ENCODE data around the gene CABLES2. TPM values are rescaled to one million over a fixed set of nuclear protein-coding genes. Genes with fewer than 3 reads are reported as not detected.

The CABLES2 gene
- total RNA-seq, 1 donor, result 1.8 TPM

GRCh38 chr20:62398120-62398821, 8.8 kb downstream of the CABLES2 start:
- Histone ChIP-seq H2AFZ (ENCODE audit: low read length) (no peak overlapping the region), H3K79me2 (ENCODE audit: insufficient read depth, low read length) (no peaks in the 10 kb centered on the region), H3K27me3 (ENCODE audit: insufficient read depth, low read length) (no peaks in the 10 kb centered on the region), H3K9me3 (ENCODE audit: low read depth, low read length) (no peaks in the 10 kb centered on the region), H3K4me1 (ENCODE audit: insufficient read depth, low read length) (no peaks in the 10 kb centered on the region), H4K20me1 (ENCODE audit: insufficient read depth, low read length) (no peaks in the 10 kb centered on the region), H3K4me3 (ENCODE audit: insufficient read depth, low read length) (no peak overlapping the region), H3K27ac (ENCODE audit: low read depth, low read length) (no peak overlapping the region), H3K36me3 (ENCODE audit: insufficient read depth, low read length) (no peaks in the 10 kb centered on the region), H3K4me2 (ENCODE audit: insufficient read depth, low read length) (no peak overlapping the region)
- TF ChIP-seq CTCF (IDR thresholded peaks at IDR 0.05; ENCODE audit: extremely low read depth, low read depth, low read length), result no peak
- DNase-seq (ENCODE audit: insufficient read length, low spot score, missing footprints), result no peak

GRCh38 chr20:62396367-62397239, 10.5 kb downstream of the CABLES2 start:
- Histone ChIP-seq H3K4me2 (ENCODE audit: insufficient read depth, low read length) (no peak overlapping the region), H3K79me2 (ENCODE audit: insufficient read depth, low read length) (no peaks in the 10 kb centered on the region), H3K27ac (ENCODE audit: low read depth, low read length) (no peak overlapping the region), H2AFZ (ENCODE audit: low read length) (no peak overlapping the region), H3K4me1 (ENCODE audit: insufficient read depth, low read length) (no peaks in the 10 kb centered on the region), H3K27me3 (ENCODE audit: insufficient read depth, low read length) (no peaks in the 10 kb centered on the region), H3K36me3 (ENCODE audit: insufficient read depth, low read length) (no peaks in the 10 kb centered on the region), H3K4me3 (ENCODE audit: insufficient read depth, low read length) (no peak overlapping the region), H3K9me3 (ENCODE audit: low read depth, low read length) (no peaks in the 10 kb centered on the region), H4K20me1 (ENCODE audit: insufficient read depth, low read length) (no peaks in the 10 kb centered on the region)
- TF ChIP-seq CTCF (IDR thresholded peaks at IDR 0.05; ENCODE audit: extremely low read depth, low read depth, low read length), result no peak
- no peak for DNase-seq (ENCODE audit: insufficient read length, low spot score, missing footprints)

- DNase-seq (ENCODE audit: insufficient read length, low spot score, missing footprints), result no peak
- Histone ChIP-seq H3K36me3 (ENCODE audit: insufficient read depth, low read length) (peaks cover 2% of the 10 kb centered on the region), H2AFZ (ENCODE audit: low read length) (no peak overlapping the region), H3K79me2 (ENCODE audit: insufficient read depth, low read length) (no peaks in the 10 kb centered on the region), H3K27me3 (ENCODE audit: insufficient read depth, low read length) (no peaks in the 10 kb centered on the region), H3K4me2 (ENCODE audit: insufficient read depth, low read length) (no peak overlapping the region), H3K4me3 (ENCODE audit: insufficient read depth, low read length) (no peak overlapping the region), H4K20me1 (ENCODE audit: insufficient read depth, low read length) (peaks cover 1% of the 10 kb centered on the region), H3K9me3 (ENCODE audit: low read depth, low read length) (no peaks in the 10 kb centered on the region), H3K27ac (ENCODE audit: low read depth, low read length) (no peak overlapping the region), H3K4me1 (ENCODE audit: insufficient read depth, low read length) (no peaks in the 10 kb centered on the region)
- TF ChIP-seq CTCF (IDR thresholded peaks at IDR 0.05; ENCODE audit: extremely low read depth, low read depth, low read length), result peak; percentile 40
Measured at GRCh38 chr20:62395311-62396242, 11.5 kb downstream of the CABLES2 start.

Measured in osteoblast (primary cell).